Measurements from ENCODE around the gene DAZAP1.

DAZAP1 gene

DNA sequence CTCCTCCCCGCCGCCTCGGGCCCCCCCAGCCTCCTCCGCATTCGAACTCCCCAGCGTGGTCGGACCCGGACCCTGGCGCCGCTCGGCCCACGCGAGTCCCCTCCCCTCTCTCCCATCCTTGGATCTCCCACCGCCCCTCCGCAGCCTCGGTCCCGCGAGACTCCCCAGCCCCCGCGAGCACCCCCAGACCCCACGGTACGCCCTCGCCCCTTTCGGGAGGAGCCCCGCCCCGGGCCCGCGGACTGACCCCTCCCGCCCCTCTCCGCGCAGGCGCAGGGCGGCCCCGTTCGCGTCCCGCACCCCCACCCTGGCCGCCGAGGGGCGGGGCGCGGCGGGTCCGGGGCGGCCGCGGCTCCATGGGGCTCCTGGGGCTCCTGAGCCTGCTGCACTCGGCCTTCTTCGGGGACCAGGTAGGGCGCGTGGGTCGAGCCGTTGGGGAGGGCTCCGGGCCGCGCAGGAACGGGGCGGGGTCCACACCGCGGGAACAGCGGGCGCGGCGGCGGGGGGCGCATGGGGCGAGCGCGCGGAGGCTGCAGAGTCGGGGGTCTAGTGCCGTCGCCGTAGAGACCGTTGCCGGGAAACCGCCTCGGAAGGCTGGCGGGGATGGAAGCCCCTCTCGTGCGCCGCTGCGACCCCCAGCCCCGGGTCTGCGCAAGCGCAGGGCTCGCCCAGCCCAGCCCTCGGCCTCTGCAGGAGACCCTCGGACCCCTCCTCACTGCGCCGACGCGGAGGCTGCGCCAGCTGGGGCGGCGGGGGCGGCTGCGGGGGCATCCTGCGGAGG lies 38.7 kb downstream of the DAZAP1 start:
- no peaks in the 10 kb centered on the region for H3K9me3 Mint-ChIP-seq

DNA sequence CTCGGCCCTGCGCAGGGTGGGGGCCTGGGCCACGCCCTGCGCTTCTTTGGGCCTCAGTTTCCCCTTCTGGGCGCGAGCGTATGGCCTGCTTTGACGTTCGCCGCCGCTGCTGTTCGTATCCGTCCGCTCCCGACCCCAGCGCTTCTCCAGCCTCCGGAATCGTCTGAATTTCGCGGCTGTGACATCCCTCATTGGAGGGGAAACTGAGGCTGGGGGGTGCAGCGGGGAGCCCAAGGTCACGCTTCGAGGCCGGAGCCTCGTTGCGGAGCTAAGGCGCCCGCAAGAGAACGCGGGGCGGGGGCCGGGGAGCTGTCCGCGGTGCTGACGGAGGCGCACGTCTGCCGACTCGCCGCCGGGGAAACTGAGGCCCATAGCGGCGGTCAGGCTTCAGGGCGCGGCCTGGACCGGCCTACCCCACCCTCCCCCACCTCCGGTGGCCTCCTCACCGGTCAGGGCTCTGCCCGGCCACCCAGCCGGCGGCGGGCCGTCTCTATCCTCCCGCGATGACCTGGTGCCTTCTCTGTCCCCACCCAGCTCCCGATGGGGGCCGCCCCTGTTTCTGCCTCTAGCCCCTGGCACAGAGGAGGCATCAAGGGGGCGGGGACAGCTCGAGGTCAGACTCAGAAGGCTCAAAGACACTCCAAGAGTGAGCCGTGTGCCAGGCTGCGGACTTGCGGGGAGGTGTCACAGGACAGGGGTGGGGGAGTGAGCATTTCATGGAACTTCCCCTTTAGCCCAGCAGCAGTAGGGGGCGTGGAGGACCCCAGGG lies 39.5 kb downstream of the DAZAP1 start:
- H3K4me1 Mint-ChIP-seq, result peaks cover 11% of the 10 kb centered on the region
- TF ChIP-seq, protein P1, sequence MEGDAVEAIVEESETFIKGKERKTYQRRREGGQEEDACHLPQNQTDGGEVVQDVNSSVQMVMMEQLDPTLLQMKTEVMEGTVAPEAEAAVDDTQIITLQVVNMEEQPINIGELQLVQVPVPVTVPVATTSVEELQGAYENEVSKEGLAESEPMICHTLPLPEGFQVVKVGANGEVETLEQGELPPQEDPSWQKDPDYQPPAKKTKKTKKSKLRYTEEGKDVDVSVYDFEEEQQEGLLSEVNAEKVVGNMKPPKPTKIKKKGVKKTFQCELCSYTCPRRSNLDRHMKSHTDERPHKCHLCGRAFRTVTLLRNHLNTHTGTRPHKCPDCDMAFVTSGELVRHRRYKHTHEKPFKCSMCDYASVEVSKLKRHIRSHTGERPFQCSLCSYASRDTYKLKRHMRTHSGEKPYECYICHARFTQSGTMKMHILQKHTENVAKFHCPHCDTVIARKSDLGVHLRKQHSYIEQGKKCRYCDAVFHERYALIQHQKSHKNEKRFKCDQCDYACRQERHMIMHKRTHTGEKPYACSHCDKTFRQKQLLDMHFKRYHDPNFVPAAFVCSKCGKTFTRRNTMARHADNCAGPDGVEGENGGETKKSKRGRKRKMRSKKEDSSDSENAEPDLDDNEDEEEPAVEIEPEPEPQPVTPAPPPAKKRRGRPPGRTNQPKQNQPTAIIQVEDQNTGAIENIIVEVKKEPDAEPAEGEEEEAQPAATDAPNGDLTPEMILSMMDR (IDR thresholded peaks at IDR 0.05; ENCODE audit: unreplicated experiment in 3 of 3), result no peak
- no peak overlapping the region for H3K27ac Mint-ChIP-seq
- H3K27me3 Mint-ChIP-seq (ENCODE audit: low read depth), result peaks cover 57% of the 10 kb centered on the region
- H3K36me3 Mint-ChIP-seq (ENCODE audit: low read depth), result peaks cover 10% of the 10 kb centered on the region
- peak overlapping the region; percentile 73 to 78 (median 76) for H3K4me3 Mint-ChIP-seq
- H3K9me3 Mint-ChIP-seq, result no peaks in the 10 kb centered on the region

More for the DNA sequence above, 38.7 kb downstream of the DAZAP1 start:
- H3K27me3 Mint-ChIP-seq (ENCODE audit: low read depth), result peaks cover 49% of the 10 kb centered on the region
- H3K4me1 Mint-ChIP-seq, result peaks cover 11% of the 10 kb centered on the region
- H3K36me3 Mint-ChIP-seq (ENCODE audit: low read depth), result peaks cover 18% of the 10 kb centered on the region
- H3K27ac Mint-ChIP-seq, result no peak overlapping the region
- TF ChIP-seq, protein P1 (IDR thresholded peaks at IDR 0.05; ENCODE audit: unreplicated experiment in 3 of 3), result no peak
- H3K4me3 Mint-ChIP-seq, result peak overlapping the region in 1 of 3 experiments; percentile 47

DNA sequence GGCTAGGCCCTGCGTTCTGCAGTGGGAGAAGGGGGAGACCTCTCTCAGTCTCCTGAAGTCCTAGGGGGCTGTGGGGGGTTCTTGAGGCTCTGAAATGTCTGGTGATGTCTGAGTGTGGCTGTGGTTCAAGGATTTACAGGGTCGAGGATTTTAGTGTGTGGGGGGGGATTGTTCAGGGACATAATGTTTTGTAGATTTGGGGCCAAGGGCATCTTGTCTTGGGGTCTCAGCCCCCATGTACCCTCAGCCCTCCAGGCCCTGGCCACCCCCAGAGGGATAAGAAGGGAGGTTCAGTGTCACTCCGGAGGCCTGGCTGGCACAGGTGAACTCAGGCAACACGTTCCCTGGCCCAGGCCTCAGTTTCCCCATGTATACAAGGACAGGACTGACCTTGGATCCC lies 40.1 kb downstream of the DAZAP1 start:
- H3K4me3 Mint-ChIP-seq, result peak overlapping the region; percentile 68 to 78 (median 70)
- peaks cover 11% of the 10 kb centered on the region for H3K4me1 Mint-ChIP-seq
- no peaks in the 10 kb centered on the region for H3K9me3 Mint-ChIP-seq
- no peak overlapping the region for H3K27ac Mint-ChIP-seq
- H3K27me3 Mint-ChIP-seq (ENCODE audit: low read depth), result peaks cover 63% of the 10 kb centered on the region
- TF ChIP-seq, protein P1 (IDR thresholded peaks at IDR 0.05; ENCODE audit: unreplicated experiment in 3 of 3), result no peak
- peaks cover 4% of the 10 kb centered on the region for H3K36me3 Mint-ChIP-seq (ENCODE audit: low read depth)

DNA sequence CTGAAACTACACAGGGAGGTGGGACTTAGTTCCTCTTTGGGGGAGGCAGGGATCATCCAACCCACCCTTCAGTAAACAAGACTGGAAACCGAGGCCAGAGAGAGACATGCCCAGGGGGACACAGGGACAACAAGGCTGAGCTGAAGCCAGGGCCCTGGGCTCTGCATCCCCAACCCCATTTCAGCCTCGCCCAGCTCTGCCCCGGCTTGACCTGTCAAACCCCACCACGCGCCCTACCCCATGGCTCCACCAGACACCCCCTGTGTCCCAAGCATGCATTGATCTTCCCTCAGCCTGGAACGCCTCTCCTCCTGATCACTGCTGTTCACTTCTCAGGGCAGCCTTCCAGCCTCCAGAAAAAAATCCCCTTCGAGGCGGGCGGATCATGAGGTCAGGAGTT lies 40.6 kb downstream of the DAZAP1 start:
- Mint-ChIP-seq H3K27me3 (ENCODE audit: low read depth) (peaks cover 67% of the 10 kb centered on the region), H3K27ac (no peak overlapping the region), H3K4me1 (peaks cover 11% of the 10 kb centered on the region), H3K36me3 (ENCODE audit: low read depth) (no peaks in the 10 kb centered on the region), H3K9me3 (no peaks in the 10 kb centered on the region), H3K4me3 (peak overlapping the region; percentile 63 to 78 (median 71))
- TF ChIP-seq, protein P1 (IDR thresholded peaks at IDR 0.05; ENCODE audit: unreplicated experiment in 3 of 3), result no peak

DNA sequence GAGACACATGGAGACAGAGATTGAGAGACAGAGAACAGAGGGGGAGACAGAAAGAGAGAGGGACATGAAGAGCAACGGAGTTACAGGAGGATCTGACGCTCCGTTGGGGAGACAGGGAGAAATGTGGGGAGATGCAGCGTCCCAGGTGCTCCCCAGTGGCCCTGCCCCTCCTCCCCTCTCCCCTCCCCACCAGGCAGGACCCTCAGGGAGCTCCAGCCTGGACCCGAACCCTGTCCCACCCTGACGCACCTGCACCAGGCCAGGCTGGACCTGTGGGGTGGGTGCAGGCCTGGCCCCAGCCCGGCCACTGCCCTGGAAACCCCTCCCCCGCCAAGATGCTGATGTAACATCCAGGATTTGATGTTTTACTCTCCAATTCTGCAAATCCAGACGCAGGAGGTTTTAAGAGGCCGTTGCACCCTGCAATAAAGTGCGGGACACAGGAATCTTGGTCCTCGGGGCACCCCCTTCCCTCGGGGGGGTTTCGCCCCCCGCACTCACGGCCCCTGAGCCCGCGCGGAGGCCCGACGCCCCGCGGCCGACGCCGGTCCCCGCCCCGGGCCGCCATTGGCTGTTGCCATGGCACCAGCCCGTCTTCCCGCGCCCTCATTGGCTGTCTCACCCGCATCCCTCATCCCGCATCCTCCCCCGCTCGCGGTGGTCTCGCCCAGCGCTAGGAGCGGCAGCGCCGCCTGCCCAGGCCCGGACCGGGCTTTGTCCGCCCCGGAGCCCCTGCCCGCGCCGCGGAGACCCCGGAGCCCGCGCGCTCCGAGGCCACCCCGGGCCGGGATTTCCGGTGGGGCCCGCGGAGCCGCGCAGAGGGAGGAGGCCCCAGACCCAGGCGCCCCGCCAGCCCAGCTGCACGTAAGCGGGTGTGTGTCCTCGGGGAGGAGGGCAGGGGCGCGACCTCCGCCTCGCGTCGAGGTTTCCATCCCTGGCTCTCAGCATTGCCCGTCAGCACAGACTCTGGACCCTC lies 42.4 kb downstream of the DAZAP1 start, which contains the start of gene APC2:
APC2 (plus strand) TSS at position 655 of the 976 bp plus-strand sequence. CDS start 2,881 bp downstream, outside the sequence.
- Mint-ChIP-seq H3K27me3 (ENCODE audit: low read depth) (peaks cover 77% of the 10 kb centered on the region), H3K9me3 (no peaks in the 10 kb centered on the region), H3K36me3 (ENCODE audit: low read depth) (no peaks in the 10 kb centered on the region), H3K4me3 (peak within 1 kb of the TSS; percentile 56 to 72 (median 68)), H3K4me1 (peaks cover 11% of the 10 kb centered on the region), H3K27ac (no peak within 1 kb of the TSS)
- TF ChIP-seq, protein P1 (IDR thresholded peaks at IDR 0.05; ENCODE audit: unreplicated experiment in 3 of 3), result no peak
